ENCODE measurements around the gene SLC35G3. TPM values are rescaled to one million over a fixed set of nuclear protein-coding genes. Genes with fewer than 3 reads are reported as not detected.
"Not testable (repeated sequence)": the region's sequence is repeated elsewhere in the genome, so short reads cannot be mapped to it uniquely, and the experiment has no call there.

Gene SLC35G3
- total RNA-seq, 1 experiment from 2014 or later, result not detected

GRCh38 chr17:35187481-35187880 is 6.7 kb downstream of the SLC35G3 start:
- BruUV-seq (replicated peaks), result no TSS peak
- H3K27me3 Mint-ChIP-seq (ENCODE audit: insufficient read depth, unreplicated experiment), result peaks cover 19% of the 10 kb centered on the region
- H3K36me3 Mint-ChIP-seq (ENCODE audit: insufficient read depth, unreplicated experiment), result no peaks in the 10 kb centered on the region
- no peaks in the 10 kb centered on the region for H3K9me3 Mint-ChIP-seq (ENCODE audit: unreplicated experiment)
- TF ChIP-seq CTCF (IDR thresholded peaks at IDR 0.05; ENCODE audit: unreplicated experiment), result no peak
- ChIA-PET CTCF (interaction anchor here (1.6 kb wide), 1 partner anchor 41 kb away, joined by 6 read pairs; no protein-coding TSS in a partner anchor), POLR2A (no interaction called here)
- DNase-seq (ENCODE audit: unreplicated experiment), result no peak
- intact Hi-C loops (cut with micrococcal nuclease), result no loop called here
- no peak overlapping the region for H3K27ac Mint-ChIP-seq (ENCODE audit: low read depth, unreplicated experiment)
- peaks cover 4% of the 10 kb centered on the region for H3K4me1 Mint-ChIP-seq (ENCODE audit: insufficient read depth, unreplicated experiment)
- no peak overlapping the region for H3K4me3 Mint-ChIP-seq (ENCODE audit: unreplicated experiment)

GRCh38 chr17:35185849-35186248 is 8.3 kb downstream of the SLC35G3 start:
- no peaks in the 10 kb centered on the region for H3K9me3 Mint-ChIP-seq (ENCODE audit: unreplicated experiment)
- H3K27ac Mint-ChIP-seq (ENCODE audit: low read depth, unreplicated experiment), result no peak overlapping the region
- peaks cover 4% of the 10 kb centered on the region for H3K4me1 Mint-ChIP-seq (ENCODE audit: insufficient read depth, unreplicated experiment)
- no peak overlapping the region for H3K4me3 Mint-ChIP-seq (ENCODE audit: unreplicated experiment)
- intact Hi-C loops (cut with micrococcal nuclease), result no loop called here
- no TSS peak for BruUV-seq (replicated peaks)
- H3K27me3 Mint-ChIP-seq (ENCODE audit: insufficient read depth, unreplicated experiment), result peaks cover 22% of the 10 kb centered on the region
- ChIA-PET POLR2A (no interaction called here), CTCF (interaction anchor here (0.9 kb wide), 1 partner anchor 354 kb away, joined by 3 read pairs; no protein-coding TSS in a partner anchor)
- no peaks in the 10 kb centered on the region for H3K36me3 Mint-ChIP-seq (ENCODE audit: insufficient read depth, unreplicated experiment)
- DNase-seq (ENCODE audit: unreplicated experiment), result no peak
- TF ChIP-seq CTCF (IDR thresholded peaks at IDR 0.05; ENCODE audit: unreplicated experiment), result no peak

GRCh38 chr17:35184274-35184673 is 9.9 kb downstream of the SLC35G3 start:
- H3K36me3 Mint-ChIP-seq (ENCODE audit: insufficient read depth, unreplicated experiment), result no peaks in the 10 kb centered on the region
- POLR2A ChIA-PET, result interaction anchor here (0.6 kb wide), 1 partner anchor 58 kb away, joined by 3 read pairs; no protein-coding TSS in a partner anchor
- intact Hi-C loops (cut with micrococcal nuclease), result no loop called here
- no peak for TF ChIP-seq CTCF (IDR thresholded peaks at IDR 0.05; ENCODE audit: unreplicated experiment)
- H3K4me1 Mint-ChIP-seq (ENCODE audit: insufficient read depth, unreplicated experiment), result peaks cover 1% of the 10 kb centered on the region
- CTCF ChIA-PET, result interaction anchor here (1.1 kb wide), 1 partner anchor 823 kb away, joined by 3 read pairs; no protein-coding TSS in a partner anchor
- H3K9me3 Mint-ChIP-seq (ENCODE audit: unreplicated experiment), result no peaks in the 10 kb centered on the region
- H3K27me3 Mint-ChIP-seq (ENCODE audit: insufficient read depth, unreplicated experiment), result peaks cover 22% of the 10 kb centered on the region
- no peak overlapping the region for H3K4me3 Mint-ChIP-seq (ENCODE audit: unreplicated experiment)
- BruUV-seq (replicated peaks), result no TSS peak
- DNase-seq (ENCODE audit: unreplicated experiment), result no peak
- H3K27ac Mint-ChIP-seq (ENCODE audit: low read depth, unreplicated experiment), result no peak overlapping the region

DNA sequence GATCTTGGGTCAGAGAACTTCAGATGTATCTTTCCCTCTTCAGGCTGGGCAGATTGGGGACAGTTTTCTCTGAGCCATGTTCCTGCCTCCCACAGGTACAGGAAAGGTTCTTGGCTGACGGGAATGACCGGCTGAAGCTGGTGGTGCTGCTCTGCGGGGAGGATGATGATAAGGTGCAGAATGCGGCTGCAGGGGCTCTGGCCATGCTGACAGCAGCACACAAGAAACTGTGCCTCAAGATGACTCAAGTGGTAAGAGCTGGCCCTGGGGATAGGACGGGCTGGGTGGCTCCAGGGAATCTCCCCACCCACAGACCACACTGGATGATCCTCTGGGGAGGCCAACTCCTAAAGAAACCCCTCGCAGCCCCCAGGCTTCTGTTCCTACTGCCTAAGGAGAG is 10.9 kb downstream of the SLC35G3 start:
- ChIA-PET CTCF (interaction anchor here (0.6 kb wide), 1 partner anchor 148 kb away, joined by 3 read pairs; no protein-coding TSS in a partner anchor), POLR2A (no interaction called here)
- H3K9me3 Mint-ChIP-seq (ENCODE audit: unreplicated experiment), result no peaks in the 10 kb centered on the region
- no peak for DNase-seq (ENCODE audit: unreplicated experiment)
- no peaks in the 10 kb centered on the region for H3K4me1 Mint-ChIP-seq (ENCODE audit: insufficient read depth, unreplicated experiment)
- no peak for TF ChIP-seq CTCF (IDR thresholded peaks at IDR 0.05; ENCODE audit: unreplicated experiment)
- BruUV-seq (replicated peaks), result no TSS peak
- H3K4me3 Mint-ChIP-seq (ENCODE audit: unreplicated experiment), result no peak overlapping the region
- H3K27me3 Mint-ChIP-seq (ENCODE audit: insufficient read depth, unreplicated experiment), result peaks cover 22% of the 10 kb centered on the region
- intact Hi-C loops (cut with micrococcal nuclease), result no loop called here
- H3K36me3 Mint-ChIP-seq (ENCODE audit: insufficient read depth, unreplicated experiment), result no peaks in the 10 kb centered on the region
- H3K27ac Mint-ChIP-seq (ENCODE audit: low read depth, unreplicated experiment), result no peak overlapping the region

- H3K36me3 Mint-ChIP-seq (ENCODE audit: insufficient read depth, unreplicated experiment); H3K27ac Mint-ChIP-seq (ENCODE audit: low read depth, unreplicated experiment); BruUV-seq (replicated peaks); intact Hi-C loops (cut with micrococcal nuclease); H3K9me3 Mint-ChIP-seq (ENCODE audit: unreplicated experiment); H3K4me3 Mint-ChIP-seq (ENCODE audit: unreplicated experiment); H3K4me1 Mint-ChIP-seq (ENCODE audit: insufficient read depth, unreplicated experiment); CTCF ChIA-PET; DNase-seq (ENCODE audit: unreplicated experiment); POLR2A ChIA-PET: not testable (repeated sequence)
- peaks cover 33% of the 10 kb centered on the region for H3K27me3 Mint-ChIP-seq (ENCODE audit: insufficient read depth, unreplicated experiment)
These were observed 14.8 kb downstream of the SLC35G3 start for GRCh38 chr17:35179379-35179778.
